ENCODE data around the gene WWOX. TPM values are rescaled to one million over a fixed set of nuclear protein-coding genes. Genes with fewer than 3 reads are reported as not detected.

Gene WWOX
- total RNA-seq, 1 donor from 2014 or later, result 29.6 TPM

- no peak overlapping the region for H3K4me3 ChIP-seq (ENCODE audit: low read depth, low read length)
- DNase-seq (ENCODE audit: low read depth), result no peak
- no peak for TF ChIP-seq CTCF (conservative IDR thresholded peaks at IDR 0.05; ENCODE audit: low read depth, low read length)
These were observed 375.3 kb downstream of the WWOX start for GRCh38 chr16:78474762-78475161.

GRCh38 chr16:78476615-78477014 is 377.2 kb downstream of the WWOX start:
- no peak for DNase-seq (ENCODE audit: low read depth)
- TF ChIP-seq CTCF (conservative IDR thresholded peaks at IDR 0.05; ENCODE audit: low read depth, low read length), result no peak
- no peak overlapping the region for H3K4me3 ChIP-seq (ENCODE audit: low read depth, low read length)

- TF ChIP-seq CTCF (conservative IDR thresholded peaks at IDR 0.05; ENCODE audit: low read depth, low read length), result peak; percentile 61
- DNase-seq (ENCODE audit: low read depth), result no peak
- no peak overlapping the region for H3K4me3 ChIP-seq (ENCODE audit: low read depth, low read length)
These were observed 378.9 kb downstream of the WWOX start for GRCh38 chr16:78478267-78478861.

- no peak for TF ChIP-seq CTCF (conservative IDR thresholded peaks at IDR 0.05; ENCODE audit: low read depth, low read length)
- DNase-seq (ENCODE audit: low read depth), result no peak
- no peak overlapping the region for H3K4me3 ChIP-seq (ENCODE audit: low read depth, low read length)
These were observed 380.3 kb downstream of the WWOX start for GRCh38 chr16:78479723-78480122.

GRCh38 chr16:78480588-78480987 is 381.1 kb downstream of the WWOX start:
- no peak overlapping the region for H3K4me3 ChIP-seq (ENCODE audit: low read depth, low read length)
- TF ChIP-seq CTCF (conservative IDR thresholded peaks at IDR 0.05; ENCODE audit: low read depth, low read length), result no peak
- DNase-seq (ENCODE audit: low read depth), result no peak

- no peak for TF ChIP-seq CTCF (conservative IDR thresholded peaks at IDR 0.05; ENCODE audit: low read depth, low read length)
- no peak for DNase-seq (ENCODE audit: low read depth)
- no peak overlapping the region for H3K4me3 ChIP-seq (ENCODE audit: low read depth, low read length)
These were observed 383.9 kb downstream of the WWOX start for GRCh38 chr16:78483124-78483992.

Data from epithelial cell of proximal tubule (primary cell).